A673 (cell line): ENCODE measurements around the gene LRRC74A.

Source experiments
- EZH2 ChIP-seq: fragments of 200-600 bp; sonication (generic); IDR thresholded peaks from 2 replicates; pipeline ENCODE4 v1.6.1; 2017; ENCODE audit warnings: borderline replicate concordance, low read depth, mild to moderate bottlenecking, mixed read lengths, antibody characterized with exemption, low read length; ENCODE audit not compliant: poor library complexity, severe bottlenecking
- TF ChIP-seq, protein P1 (sequence below): fragments of 300-800, 200-600 bp; sonication (generic); conservative IDR thresholded peaks from 2 replicates; pipeline ENCODE4 v1.5.1; 2017; ENCODE audit warnings: low read depth, mild to moderate bottlenecking, antibody characterized with exemption, low read length, moderate library complexity, mixed read lengths

DNA sequence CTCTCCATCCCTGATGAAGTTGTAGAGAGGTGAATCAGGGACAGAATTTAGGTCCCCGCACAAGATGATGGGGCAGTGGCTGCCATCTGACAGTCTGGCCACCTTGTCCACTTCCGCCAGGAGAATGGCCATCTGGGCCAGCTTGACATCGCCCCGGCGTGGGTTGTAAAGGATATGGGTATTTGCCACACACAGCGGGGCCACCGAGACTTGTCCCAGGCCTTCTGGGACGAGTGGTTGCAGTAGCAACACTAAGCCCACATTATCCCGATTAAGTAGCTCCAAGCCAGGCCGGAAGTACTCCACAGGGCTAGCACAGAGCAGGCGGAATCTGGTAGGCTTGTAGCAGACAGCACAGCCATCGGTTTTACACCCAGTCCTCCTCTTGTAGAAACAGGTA lies 19.8 kb upstream of the LRRC74A start:
- TF ChIP-seq, protein P1, sequence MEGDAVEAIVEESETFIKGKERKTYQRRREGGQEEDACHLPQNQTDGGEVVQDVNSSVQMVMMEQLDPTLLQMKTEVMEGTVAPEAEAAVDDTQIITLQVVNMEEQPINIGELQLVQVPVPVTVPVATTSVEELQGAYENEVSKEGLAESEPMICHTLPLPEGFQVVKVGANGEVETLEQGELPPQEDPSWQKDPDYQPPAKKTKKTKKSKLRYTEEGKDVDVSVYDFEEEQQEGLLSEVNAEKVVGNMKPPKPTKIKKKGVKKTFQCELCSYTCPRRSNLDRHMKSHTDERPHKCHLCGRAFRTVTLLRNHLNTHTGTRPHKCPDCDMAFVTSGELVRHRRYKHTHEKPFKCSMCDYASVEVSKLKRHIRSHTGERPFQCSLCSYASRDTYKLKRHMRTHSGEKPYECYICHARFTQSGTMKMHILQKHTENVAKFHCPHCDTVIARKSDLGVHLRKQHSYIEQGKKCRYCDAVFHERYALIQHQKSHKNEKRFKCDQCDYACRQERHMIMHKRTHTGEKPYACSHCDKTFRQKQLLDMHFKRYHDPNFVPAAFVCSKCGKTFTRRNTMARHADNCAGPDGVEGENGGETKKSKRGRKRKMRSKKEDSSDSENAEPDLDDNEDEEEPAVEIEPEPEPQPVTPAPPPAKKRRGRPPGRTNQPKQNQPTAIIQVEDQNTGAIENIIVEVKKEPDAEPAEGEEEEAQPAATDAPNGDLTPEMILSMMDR: no peak
- TF ChIP-seq EZH2: no peak
